Thyroid gland (tissue), 4 donors: ENCODE measurements around the gene RPTOR. TPM values are rescaled to one million over a fixed set of nuclear protein-coding genes. Genes with fewer than 3 reads are reported as not detected.

Experiments used
- DNase-seq, 2 donors: peaks; one replicate each; pipeline ENCODE4 v3.0.0-alpha.2; 2019
- H3K27ac ChIP-seq, 3 donors: fragments of 200-600 bp; sonication (generic); 1 replicate in 2 of 3; 2 replicates in 1 of 3; pipeline ENCODE4 v1.5.1; 2016 to 2019; ENCODE audit warnings: mild to moderate bottlenecking in 1 of 3, moderate library complexity in 1 of 3
- H3K27me3 ChIP-seq: fragments of 200-600 bp; sonication (generic); one replicate; pipeline ENCODE4 v1.5.1; 2019
- H3K36me3 ChIP-seq, 2 donors: fragments of 200-600 bp; sonication (generic); one replicate each; pipeline ENCODE4 v1.5.1; 2016 to 2019
- H3K4me1 ChIP-seq, 2 donors: fragments of 200-600 bp; sonication (generic); one replicate each; pipeline ENCODE4 v1.5.1; 2017 to 2019
- H3K4me3 ChIP-seq, 3 donors: fragments of 200-600 bp; sonication (generic); replicated peaks in 1 of 3; 1 replicate in 2 of 3; 2 replicates in 1 of 3; pipeline ENCODE4 v1.5.1; 2016; ENCODE audit warnings: mild to moderate bottlenecking in 1 of 3
- H3K9me3 ChIP-seq: fragments of 200-600 bp; sonication (generic); one replicate; pipeline ENCODE4 v1.5.1; 2017
- POLR2A ChIP-seq, 2 donors: fragments of 450-650 bp; IDR thresholded peaks; one replicate each; pipeline ENCODE4 v1.6.1; 2017; ENCODE audit warnings: antibody characterized with exemption in 2 of 2, mild to moderate bottlenecking in 2 of 2, moderate library complexity in 1 of 2
- WGBS, 2 donors: methylation state at CpG; one replicate each; pipeline ENCODE4 v1.1.5; 2017; 5-methylcytosine and 5-hydroxymethylcytosine counted together
- intact Hi-C: fragments of 100-400 bp; cut with DNase I; formaldehyde crosslinking; loops from one replicate; pipeline ENCODE4 v1.15.1; 2023
- total RNA-seq, 4 donors: library from RNA; depleted of rRNA; stranded (reverse); fragments of >200 nt; gene quantifications; one replicate each; pipeline ENCODE4 v1.2.3, GENCODE V29; 2016
- TF ChIP-seq, protein P1 (sequence below), 6 experiments: fragments of 200-600 bp in 3 of 6; fragments of 450-650 bp in 3 of 6; sonication (generic) in 3 of 6; IDR thresholded peaks; one replicate each; pipeline ENCODE4 v1.5.1; 2016 to 2019; ENCODE audit warnings: antibody characterized with exemption in 6 of 6, mild to moderate bottlenecking in 2 of 6, inconsistent platforms in 1 of 6, moderate library complexity in 1 of 6

Gene RPTOR
- total RNA-seq, 4 donors from 2014 or later = 24.2 to 58.1 (median 34.5) TPM

- TF ChIP-seq, protein P1, sequence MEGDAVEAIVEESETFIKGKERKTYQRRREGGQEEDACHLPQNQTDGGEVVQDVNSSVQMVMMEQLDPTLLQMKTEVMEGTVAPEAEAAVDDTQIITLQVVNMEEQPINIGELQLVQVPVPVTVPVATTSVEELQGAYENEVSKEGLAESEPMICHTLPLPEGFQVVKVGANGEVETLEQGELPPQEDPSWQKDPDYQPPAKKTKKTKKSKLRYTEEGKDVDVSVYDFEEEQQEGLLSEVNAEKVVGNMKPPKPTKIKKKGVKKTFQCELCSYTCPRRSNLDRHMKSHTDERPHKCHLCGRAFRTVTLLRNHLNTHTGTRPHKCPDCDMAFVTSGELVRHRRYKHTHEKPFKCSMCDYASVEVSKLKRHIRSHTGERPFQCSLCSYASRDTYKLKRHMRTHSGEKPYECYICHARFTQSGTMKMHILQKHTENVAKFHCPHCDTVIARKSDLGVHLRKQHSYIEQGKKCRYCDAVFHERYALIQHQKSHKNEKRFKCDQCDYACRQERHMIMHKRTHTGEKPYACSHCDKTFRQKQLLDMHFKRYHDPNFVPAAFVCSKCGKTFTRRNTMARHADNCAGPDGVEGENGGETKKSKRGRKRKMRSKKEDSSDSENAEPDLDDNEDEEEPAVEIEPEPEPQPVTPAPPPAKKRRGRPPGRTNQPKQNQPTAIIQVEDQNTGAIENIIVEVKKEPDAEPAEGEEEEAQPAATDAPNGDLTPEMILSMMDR (IDR thresholded peaks at IDR 0.05) = no peak
- TF ChIP-seq POLR2A (IDR thresholded peaks at IDR 0.05) = no peak
- WGBS, 2 donors = 95 to 96% methylated on average over 19 to 21 of the region's 22 CpGs
- Histone ChIP-seq H3K27me3 (no peaks in the 10 kb centered on the region), H3K4me3 (no peak overlapping the region), H3K36me3 (peaks cover 8 to 22% of the 10 kb centered on the region in 2 donors), H3K27ac (no peak overlapping the region), H3K4me1 (peaks cover 0 to 3% of the 10 kb centered on the region in 2 donors), H3K9me3 (no peaks in the 10 kb centered on the region)
- intact Hi-C loops = no loop called here
- DNase-seq = no peak
These were observed 376.5 kb downstream of the RPTOR start for GRCh38 chr17:80921159-80921558.

DNA sequence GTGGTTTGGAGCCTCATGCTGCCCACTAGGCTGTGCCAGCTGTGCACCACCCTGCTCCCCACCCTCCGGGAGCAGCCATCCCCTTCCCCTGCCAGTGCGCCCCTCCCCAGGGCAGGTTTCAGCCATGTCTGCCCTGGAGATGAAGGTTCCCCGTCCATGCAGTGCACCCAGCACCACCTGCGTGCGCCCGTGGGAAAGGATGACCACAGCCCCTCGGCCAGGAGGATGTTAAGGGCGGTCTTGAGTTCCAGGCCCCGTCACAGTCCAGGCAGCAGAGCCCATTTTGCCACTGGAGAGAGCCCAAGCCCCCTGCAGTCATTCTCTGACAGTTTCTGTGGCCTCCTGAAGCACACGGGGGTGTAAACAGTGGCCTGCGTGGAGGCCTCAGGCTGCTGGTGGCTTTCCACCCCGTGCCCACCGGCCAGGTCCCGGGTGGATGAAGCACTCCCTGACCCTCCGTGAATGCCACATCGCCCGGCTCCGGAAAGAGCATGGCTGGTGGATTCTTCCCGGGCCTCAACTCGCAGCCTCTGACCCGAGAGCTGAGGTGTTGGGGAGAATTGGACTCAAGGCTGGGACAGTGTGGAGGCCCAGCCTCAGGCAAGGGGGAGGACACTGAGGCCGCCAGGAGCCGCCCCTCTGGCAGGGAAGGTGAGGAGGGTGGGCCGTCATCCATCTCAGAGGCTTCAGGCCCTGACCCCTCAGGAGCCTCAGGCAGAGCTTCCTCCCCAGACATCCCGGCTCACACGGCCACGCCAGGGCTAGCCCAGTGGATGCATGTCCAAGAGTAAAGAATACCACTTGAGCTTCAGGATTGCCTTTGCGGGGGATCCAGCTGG lies 377.3 kb downstream of the RPTOR start:
- Histone ChIP-seq H3K4me1 (peaks cover 0 to 3% of the 10 kb centered on the region in 2 donors), H3K36me3 (peaks cover 8 to 22% of the 10 kb centered on the region in 2 donors), H3K9me3 (no peaks in the 10 kb centered on the region), H3K27me3 (no peaks in the 10 kb centered on the region), H3K4me3 (no peak overlapping the region), H3K27ac (no peak overlapping the region)
- TF ChIP-seq POLR2A (IDR thresholded peaks at IDR 0.05) = no peak
- TF ChIP-seq, protein P1 (IDR thresholded peaks at IDR 0.05) = no peak
- no peak for DNase-seq
- WGBS, 2 donors = 95 to 96% methylated on average over 7 to 22 of the region's 28 CpGs
- intact Hi-C loops = no loop called here

GRCh38 chr17:80922580-80923160 lies 378.0 kb downstream of the RPTOR start:
- no peaks in the 10 kb centered on the region for H3K27me3 ChIP-seq
- intact Hi-C loops = no loop called here
- 92 to 94% methylated on average over 33 of the region's 33 CpGs for WGBS, 2 donors
- no peak overlapping the region for H3K4me3 ChIP-seq
- no peak for DNase-seq
- no peak overlapping the region for H3K27ac ChIP-seq
- peaks cover 0 to 3% of the 10 kb centered on the region in 2 donors for H3K4me1 ChIP-seq
- H3K9me3 ChIP-seq = no peaks in the 10 kb centered on the region
- TF ChIP-seq, protein P1 (IDR thresholded peaks at IDR 0.05) = no peak
- no peak for TF ChIP-seq POLR2A (IDR thresholded peaks at IDR 0.05)
- H3K36me3 ChIP-seq = peaks cover 8 to 22% of the 10 kb centered on the region in 2 donors

- WGBS, 2 donors = 97 to 98% methylated on average over 8 to 21 of the region's 35 CpGs
- TF ChIP-seq, protein P1 (IDR thresholded peaks at IDR 0.05) = no peak
- no peak for TF ChIP-seq POLR2A (IDR thresholded peaks at IDR 0.05)
- no peak for DNase-seq
These were observed 378.8 kb downstream of the RPTOR start for GRCh38 chr17:80923211-80924110.

More at GRCh38 chr17:80923211-80924110, 378.8 kb downstream of the RPTOR start:
- no peaks in the 10 kb centered on the region for H3K27me3 ChIP-seq
- no peaks in the 10 kb centered on the region for H3K9me3 ChIP-seq
- no peak overlapping the region for H3K27ac ChIP-seq
- H3K36me3 ChIP-seq = peaks cover 8 to 18% of the 10 kb centered on the region in 2 donors
- no peak overlapping the region for H3K4me3 ChIP-seq
- H3K4me1 ChIP-seq = peaks cover 0 to 3% of the 10 kb centered on the region in 2 donors
- intact Hi-C loops = no loop called here
